H1 (cell line): ENCODE results near the gene PRR3. TPM values are rescaled to one million over a fixed set of nuclear protein-coding genes. Genes with fewer than 3 reads are reported as not detected.

Experiments used
- CTCF ChIA-PET: fragments of 300-600 bp; sonication (Branson Sonifier 250); formaldehyde crosslinking; loops from one replicate; lab custom pipeline; 2021; ENCODE audit not compliant: partially characterized antibody; lab: Charles Lee
- POLR2A ChIA-PET: fragments of 300-600 bp; sonication (Branson Sonifier 250); formaldehyde crosslinking; loops from one replicate; lab custom pipeline; 2021; ENCODE audit warnings: inconsistent platforms; ENCODE audit not compliant: partially characterized antibody; lab: Charles Lee
- DNase-seq, 2 experiments: peaks; one replicate each; pipeline versions ENCODE4 v3.0.0 to v3.0.0-alpha.2; 2010 to 2022; ENCODE audit warnings: low spot score in 2 of 2, low read depth in 1 of 2, mixed read lengths in 1 of 2
- FAIRE-seq: peaks from 2 replicates; lab custom pipeline; 2011; peaks lifted over from hg19 to GRCh38; lab: Jason Lieb, UNC
- H2AFZ ChIP-seq: 2 replicates; pipeline ENCODE4 v1.8.1; 2012; ENCODE audit warnings: low read length, inconsistent platforms
- H2AK5ac ChIP-seq: 2 replicates; pipeline ENCODE4 v1.6.1; 2013; ENCODE audit warnings: low read depth, low read length
- H2BK120ac ChIP-seq: replicated peaks from 2 replicates; pipeline ENCODE3; 2013; ENCODE audit warnings: low read depth, low read length, inconsistent platforms
- H2BK12ac ChIP-seq: 2 replicates; pipeline ENCODE4 v1.6.1; 2013; ENCODE audit warnings: low read depth, low read length
- H2BK15ac ChIP-seq: 2 replicates; pipeline ENCODE4 v1.6.1; 2013; ENCODE audit warnings: low read length
- H2BK20ac ChIP-seq: 2 replicates; pipeline ENCODE4 v1.6.1; 2013; ENCODE audit warnings: low read length
- H2BK5ac ChIP-seq: 2 replicates; pipeline ENCODE4 v1.6.1; 2013; ENCODE audit warnings: low read depth, low read length
- H3K14ac ChIP-seq: 2 replicates; pipeline ENCODE4 v1.6.1; 2013; ENCODE audit warnings: inconsistent platforms; ENCODE audit not compliant: insufficient read length
- H3K18ac ChIP-seq: 2 replicates; pipeline ENCODE4 v1.6.1; 2013; ENCODE audit warnings: low read length; ENCODE audit errors: extremely low read depth
- H3K23ac ChIP-seq: 2 replicates; pipeline ENCODE4 v1.6.1; 2013; ENCODE audit warnings: inconsistent platforms; ENCODE audit not compliant: insufficient read length
- H3K23me2 ChIP-seq: 2 replicates; pipeline ENCODE4 v1.6.1; 2013; ENCODE audit warnings: low read depth, low read length
- H3K27ac ChIP-seq: 2 replicates; pipeline ENCODE4 v1.6.1; 2011; ENCODE audit warnings: low read depth, low read length, inconsistent platforms
- H3K27me3 ChIP-seq, 4 experiments: replicated peaks in 1 of 4; 1 replicate in 1 of 4; 2 replicates in 3 of 4; pipeline versions ENCODE4 v1.6.1 to v1.8.1; 2011 to 2013; ENCODE audit warnings: low read length in 3 of 4, mild to moderate bottlenecking in 3 of 4, inconsistent platforms in 2 of 4, mixed read lengths in 2 of 4, moderate library complexity in 1 of 4; ENCODE audit not compliant: control insufficient read depth in 3 of 4, insufficient read depth in 3 of 4; ENCODE audit errors: extremely low read depth in 1 of 4
- H3K36me3 ChIP-seq, 4 experiments: 2 replicates each; pipeline versions ENCODE4 v1.6.1 to v1.8.1; 2011 to 2013; ENCODE audit warnings: mild to moderate bottlenecking in 4 of 4, low read length in 3 of 4, moderate library complexity in 2 of 4, control low read depth in 1 of 4, inconsistent platforms in 1 of 4; ENCODE audit not compliant: insufficient read depth in 4 of 4, control insufficient read depth in 2 of 4
- H3K4ac ChIP-seq: replicated peaks from 2 replicates; pipeline ENCODE3; 2013; ENCODE audit warnings: low read length, low read depth, mixed read lengths, inconsistent platforms; ENCODE audit not compliant: insufficient read length
- H3K4me1 ChIP-seq, 4 experiments: replicated peaks in 1 of 4; 1 replicate in 1 of 4; 2 replicates in 3 of 4; pipeline versions ENCODE4 v1.6.1 to v1.8.1; 2011 to 2013; ENCODE audit warnings: low read length in 3 of 4, inconsistent platforms in 2 of 4, mixed read lengths in 1 of 4; ENCODE audit not compliant: insufficient read depth in 4 of 4, control insufficient read depth in 3 of 4
- H3K4me2 ChIP-seq, 2 experiments: 2 replicates each; pipeline versions ENCODE4 v1.6.1 to v1.8.1; 2011 to 2013; ENCODE audit warnings: low read depth in 2 of 2, low read length in 2 of 2, control low read depth in 1 of 2, inconsistent platforms in 1 of 2, mild to moderate bottlenecking in 1 of 2; ENCODE audit not compliant: insufficient read depth in 1 of 2
- H3K4me3 ChIP-seq, 4 experiments: fragments of 200-600, 300-600 bp in 1 of 4; sonication (generic), shearing (Covaris generic), sonication (Bioruptor Twin) in 1 of 4; 2 replicates each; pipeline versions ENCODE4 v1.5.1 to v1.8.1; 2011 to 2016; ENCODE audit warnings: low read length in 4 of 4, low read depth in 3 of 4, control low read depth in 2 of 4, inconsistent platforms in 2 of 4, mild to moderate bottlenecking in 2 of 4, mixed read lengths in 1 of 4, moderate library complexity in 1 of 4; ENCODE audit not compliant: insufficient read depth in 2 of 4; ENCODE audit errors: extremely low read depth in 1 of 4
- H3K56ac ChIP-seq: replicated peaks from 2 replicates; pipeline ENCODE3; 2013; ENCODE audit warnings: low read depth, mild to moderate bottlenecking, mixed read lengths, low read length, inconsistent platforms; ENCODE audit not compliant: insufficient read length
- H3K79me1 ChIP-seq: 2 replicates; pipeline ENCODE4 v1.6.1; 2013; ENCODE audit warnings: low read depth, low read length, control low read depth
- H3K79me2 ChIP-seq, 2 experiments: 2 replicates each; pipeline versions ENCODE4 v1.6.1 to v1.8.1; 2012 to 2013; ENCODE audit warnings: low read length in 2 of 2, mild to moderate bottlenecking in 2 of 2, inconsistent platforms in 1 of 2; ENCODE audit not compliant: insufficient read depth in 2 of 2, control insufficient read depth in 1 of 2
- H3K9ac ChIP-seq, 4 experiments: replicated peaks in 1 of 4; 1 replicate in 1 of 4; 2 replicates in 3 of 4; pipeline versions ENCODE4 v1.6.1 to v1.8.1; 2011 to 2013; ENCODE audit warnings: low read depth in 3 of 4, low read length in 3 of 4, control low read depth in 2 of 4, mild to moderate bottlenecking in 2 of 4, moderate library complexity in 2 of 4, inconsistent platforms in 1 of 4; ENCODE audit errors: extremely low read depth in 1 of 4
- H3K9me3 ChIP-seq, 2 experiments: 2 replicates each; pipeline versions ENCODE4 v1.6.1 to v1.8.1; 2012 to 2013; ENCODE audit warnings: mild to moderate bottlenecking in 2 of 2, moderate library complexity in 2 of 2, control low read depth in 1 of 2, inconsistent platforms in 1 of 2, low read depth in 1 of 2, low read length in 1 of 2, mixed read lengths in 1 of 2; ENCODE audit not compliant: insufficient read depth in 2 of 2
- H4K20me1 ChIP-seq, 2 experiments: replicated peaks in 1 of 2; 2 replicates each; pipeline versions ENCODE3 to v1.8.1; 2011 to 2013; ENCODE audit warnings: inconsistent platforms in 2 of 2, low read length in 2 of 2, mild to moderate bottlenecking in 1 of 2; ENCODE audit not compliant: insufficient read depth in 2 of 2, control insufficient read depth in 1 of 2
- H4K5ac ChIP-seq: 2 replicates; pipeline ENCODE4 v1.6.1; 2013; ENCODE audit warnings: low read length, low read depth, mixed read lengths, inconsistent platforms; ENCODE audit not compliant: insufficient read length
- H4K8ac ChIP-seq: 2 replicates; pipeline ENCODE4 v1.8.0; 2013; ENCODE audit warnings: mild to moderate bottlenecking, moderate library complexity, low read length, inconsistent platforms; ENCODE audit not compliant: insufficient read depth; ENCODE audit errors: extremely low read depth
- H4K91ac ChIP-seq: replicated peaks from 2 replicates; pipeline ENCODE3; 2013; ENCODE audit warnings: low read length, mixed read lengths, inconsistent platforms; ENCODE audit not compliant: insufficient read length
- BACH1 ChIP-seq: IDR thresholded peaks from 2 replicates; pipeline ENCODE4 v1.6.1; 2012; ENCODE audit warnings: low read length, improper control_type of control experiment
- EGR1 ChIP-seq: IDR thresholded peaks from 2 replicates; pipeline ENCODE4 v1.6.1; 2011; ENCODE audit warnings: low read depth, low read length, borderline replicate concordance
- EZH2 ChIP-seq: fragments of 200-600 bp; sonication (generic); IDR thresholded peaks from 2 replicates; pipeline ENCODE4 v1.7.1; 2012; ENCODE audit warnings: low read depth, mild to moderate bottlenecking, moderate library complexity, low read length, inconsistent platforms; ENCODE audit not compliant: severe bottlenecking
- KDM4A ChIP-seq: IDR thresholded peaks from one replicate; pipeline ENCODE4 v1.7.1; 2012; ENCODE audit warnings: low read depth, mild to moderate bottlenecking, moderate library complexity, low read length, inconsistent platforms; ENCODE audit not compliant: severe bottlenecking
- NRF1 ChIP-seq: IDR thresholded peaks from 2 replicates; pipeline ENCODE4 v1.6.1; 2011; ENCODE audit warnings: mild to moderate bottlenecking, low read depth, low read length, improper control_type of control experiment
- RNF2 ChIP-seq: fragments of 200-900, 300-1000 bp; sonication (generic); IDR thresholded peaks from 2 replicates; pipeline ENCODE4 v1.7.1; 2016; ENCODE audit warnings: borderline replicate concordance, low read depth, mild to moderate bottlenecking, antibody characterized with exemption, low read length; ENCODE audit not compliant: poor library complexity, severe bottlenecking; ENCODE audit errors: missing control alignments
- SP2 ChIP-seq: IDR thresholded peaks from 2 replicates; pipeline ENCODE4 v1.6.1; 2012; ENCODE audit warnings: mild to moderate bottlenecking, low read length, inconsistent platforms
- SP4 ChIP-seq: IDR thresholded peaks from 2 replicates; pipeline ENCODE4 v1.6.1; 2012; ENCODE audit warnings: low read length, inconsistent platforms
- TAF1 ChIP-seq: IDR thresholded peaks from 2 replicates; pipeline ENCODE4 v1.6.1; 2011; ENCODE audit warnings: mild to moderate bottlenecking, low read depth, low read length
- WGBS, 2 experiments: shearing (Covaris generic) in 1 of 2; methylation state at CpG; one replicate each; pipeline versions ENCODE4 v1.1.6 to v1.1.7; 2013 to 2015; ENCODE audit warnings: low lambda C conversion rate in 2 of 2, mixed read lengths in 2 of 2, inconsistent platforms in 1 of 2, low coverage in 1 of 2, missing lambda C conversion rate in 1 of 2; ENCODE audit not compliant: insufficient replicate concordance in 2 of 2, insufficient coverage in 1 of 2, insufficient read length in 1 of 2; ENCODE audit errors: extremely low coverage in 1 of 2, missing lambda C conversion rate in 1 of 2; 5-methylcytosine and 5-hydroxymethylcytosine counted together
- polyA plus RNA-seq, 7 experiments: library from polyadenylated mRNA; depleted of rRNA in 3 of 7; stranded (reverse) in 5 of 7; unstranded in 2 of 7; fragments of >200 nt in 5 of 7; fragments of 200-250 nt in 2 of 7; gene quantifications; 1 replicate in 5 of 7; 2 replicates in 1 of 7; 4 replicates in 1 of 7; pipeline versions ENCODE4 v1.2.1 to v1.2.3, GENCODE V29; 2011 to 2013; ENCODE audit warnings: missing spikeins in 2 of 7, mixed read lengths in 2 of 7
- total RNA-seq: library from RNA; stranded (reverse); fragmentation: NEBNext Ultra II Directional; extraction: Animal tissue kit (Norgen Biotek cat#: 25700); gene quantifications from 2 replicates; pipeline ENCODE4 v1.2.1, GENCODE V29; 2021

PRR3 gene
- total and polyA plus RNA-seq, 2 of the 8 experiments (the other 6 are each of a cell fraction or from before 2014, with no cell fraction given), result 10.5 to 24.2 TPM

DNA sequence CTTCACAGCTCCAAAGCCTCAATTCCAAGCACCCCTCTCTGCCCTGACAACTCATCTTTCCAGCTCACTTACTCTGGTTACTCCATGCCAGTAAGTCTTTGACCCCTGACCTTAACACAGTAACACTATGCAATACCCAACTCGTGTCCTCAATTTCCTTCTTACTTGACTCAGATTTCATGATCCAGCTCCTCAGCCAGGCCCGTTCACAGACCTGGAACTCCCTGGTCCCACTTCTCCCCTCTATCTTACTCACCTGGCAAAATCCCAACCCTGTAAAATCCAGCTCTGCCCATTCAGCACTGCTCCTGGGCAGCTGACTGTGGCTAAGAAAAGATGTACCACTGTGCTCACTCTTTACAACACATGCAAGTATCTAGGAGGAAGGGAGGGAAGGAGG is 8.7 kb upstream of the PRR3 start:
- no peak overlapping the region for H3K27ac ChIP-seq
- no peak overlapping the region for H3K14ac ChIP-seq
- H2BK120ac ChIP-seq, result no peak overlapping the region
- H3K18ac ChIP-seq, result no peak overlapping the region
- no peak overlapping the region for H3K4me2 ChIP-seq
- no peak overlapping the region for H3K4me3 ChIP-seq
- POLR2A ChIA-PET, result interaction anchor here (0.9 to 2.0 kb wide), 8 partner anchors 13 to 169 kb away, joined by 3 to 5 read pairs (median 4); partner anchors contain the start of gene MDC1
- no peak overlapping the region for H3K9ac ChIP-seq
- no peak overlapping the region for H2AK5ac ChIP-seq
- no peaks in the 10 kb centered on the region for H3K9me3 ChIP-seq
- peaks cover 2% of the 10 kb centered on the region in 2 experiments for H4K20me1 ChIP-seq
- no peak overlapping the region for H3K4ac ChIP-seq
- no peak for DNase-seq
- TF ChIP-seq TAF1 (no peak), SP2 (no peak), BACH1 (no peak), EZH2 (no peak), SP4 (no peak), NRF1 (no peak), KDM4A (no peak), EGR1 (no peak), RNF2 (no peak)
- TF ChIP-seq, all 59 proteins: peak for 0
- H2BK5ac ChIP-seq, result no peak overlapping the region
- no peak overlapping the region for H4K8ac ChIP-seq
- no peaks in the 10 kb centered on the region for H3K79me2 ChIP-seq
- no peak overlapping the region for H2BK20ac ChIP-seq
- no peaks in the 10 kb centered on the region for H3K4me1 ChIP-seq
- no peaks in the 10 kb centered on the region for H3K27me3 ChIP-seq
- H3K23me2 ChIP-seq, result no peaks in the 10 kb centered on the region
- H3K56ac ChIP-seq, result no peak overlapping the region
- FAIRE-seq, result no peak
- 95% methylated on average over 2 of the region's 2 CpGs; no CpG with 5 or more reads in 1 of the 2 experiments for WGBS, 2 experiments
- CTCF ChIA-PET, result interaction anchor here (0.6 to 20.8 kb wide), 3 partner anchors 16 to 65 kb away, joined by 3 to 326 read pairs (median 5); no protein-coding TSS in a partner anchor
- H3K36me3 ChIP-seq, result peaks cover 9 to 38% (median 27%) of the 10 kb centered on the region in 4 experiments; a peak in 7 of 8 replicates
- no peak overlapping the region for H2AFZ ChIP-seq
- no peak overlapping the region for H2BK15ac ChIP-seq
- no peak overlapping the region for H4K5ac ChIP-seq
- no peaks in the 10 kb centered on the region for H3K79me1 ChIP-seq
- H2BK12ac ChIP-seq, result no peak overlapping the region
- H3K23ac ChIP-seq, result no peak overlapping the region
- no peak overlapping the region for H4K91ac ChIP-seq
